Effector memory CD8-positive, alpha-beta T cell (primary cell): ENCODE data around the gene ERAL1.
"Not testable (repeated sequence)": the region's sequence is repeated elsewhere in the genome, so short reads cannot be mapped to it uniquely, and the experiment has no call there.

Source experiments
- ATAC-seq: fragments of 150-1000 bp; cut with Tn5 transposase; replicated peaks from 2 replicates; pipeline ENCODE4 v1.10.0; 2021; ENCODE audit warnings: mild to moderate bottlenecking, moderate library complexity
- DNase-seq, 3 experiments: peaks; one replicate each; pipeline ENCODE4 v3.0.0; 2021
- H3K27ac Mint-ChIP-seq, 2 donors: one replicate each; pipeline ENCODE4 v1.8.0; 2022; ENCODE audit warnings: mild to moderate bottlenecking in 2 of 2, mixed read lengths in 2 of 2, moderate library complexity in 2 of 2
- H3K27me3 Mint-ChIP-seq, 2 donors: one replicate each; pipeline ENCODE4 v1.8.0; 2022; ENCODE audit warnings: mixed read lengths in 2 of 2
- H3K36me3 Mint-ChIP-seq: one replicate; pipeline ENCODE4 v1.8.0; 2022; ENCODE audit warnings: mild to moderate bottlenecking, moderate library complexity, mixed read lengths; ENCODE audit not compliant: insufficient read depth
- H3K4me1 Mint-ChIP-seq, 2 donors: one replicate each; pipeline ENCODE4 v1.8.0; 2022; ENCODE audit warnings: low read depth in 2 of 2, mixed read lengths in 2 of 2
- H3K4me3 Mint-ChIP-seq, 2 donors: one replicate each; pipeline ENCODE4 v1.8.0; 2022; ENCODE audit warnings: mild to moderate bottlenecking in 2 of 2, mixed read lengths in 2 of 2, moderate library complexity in 2 of 2
- H3K9me3 Mint-ChIP-seq, 2 donors: one replicate each; pipeline ENCODE4 v1.8.0; 2022; ENCODE audit warnings: mixed read lengths in 2 of 2

ERAL1 gene

DNA sequence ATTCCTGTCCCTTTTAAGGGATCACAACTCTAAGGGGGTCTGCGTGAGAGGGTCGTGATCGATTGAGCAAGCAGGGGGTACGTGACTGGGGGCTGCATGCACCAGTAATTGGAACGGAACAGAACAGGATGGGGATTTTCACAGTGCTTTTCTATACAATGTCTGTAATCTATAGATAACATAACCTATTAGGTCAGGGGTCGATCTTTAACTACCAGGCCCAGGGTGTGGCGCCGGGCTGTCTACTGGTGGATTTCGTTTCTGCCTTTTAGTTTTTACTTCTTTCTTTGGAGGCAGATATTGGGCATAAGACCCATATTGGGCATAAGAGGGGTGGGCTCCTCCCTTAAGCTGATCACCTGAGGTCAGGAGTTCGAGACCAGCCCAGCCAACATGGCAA lies 18.3 kb upstream of the ERAL1 start:
- H3K4me1 Mint-ChIP-seq = peaks cover 18 to 19% of the 10 kb centered on the region in 2 donors
- not testable (repeated sequence) for H3K27me3 Mint-ChIP-seq, H3K36me3 Mint-ChIP-seq, H3K9me3 Mint-ChIP-seq, ATAC-seq, H3K4me3 Mint-ChIP-seq, DNase-seq, H3K27ac Mint-ChIP-seq

DNA sequence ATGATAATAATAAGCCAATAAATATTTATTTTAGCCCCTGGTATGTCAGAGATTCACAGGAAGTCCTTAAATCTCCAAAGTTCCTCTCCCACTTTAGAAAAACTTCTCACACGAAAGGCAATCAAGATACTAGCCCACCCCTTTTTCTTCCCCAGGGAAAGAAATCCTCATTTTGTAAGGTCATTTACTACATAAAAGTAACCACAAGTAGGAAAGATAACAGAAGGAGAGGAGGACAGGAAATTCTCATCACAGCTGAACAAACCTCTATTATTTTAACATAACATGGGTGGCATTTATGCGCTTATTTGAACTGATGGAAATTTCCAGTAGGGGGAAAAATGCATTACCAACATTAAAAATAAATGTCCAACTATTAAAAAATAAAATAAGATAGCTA lies 15.6 kb upstream of the ERAL1 start:
- DNase-seq (no peak), ATAC-seq (no peak)
- peaks cover 7% of the 10 kb centered on the region for H3K36me3 Mint-ChIP-seq
- no peak overlapping the region for H3K27ac Mint-ChIP-seq
- H3K4me3 Mint-ChIP-seq = no peak overlapping the region
- peaks cover 20 to 23% of the 10 kb centered on the region in 2 donors for H3K4me1 Mint-ChIP-seq
- no peaks in the 10 kb centered on the region for H3K9me3 Mint-ChIP-seq
- no peaks in the 10 kb centered on the region for H3K27me3 Mint-ChIP-seq

DNA sequence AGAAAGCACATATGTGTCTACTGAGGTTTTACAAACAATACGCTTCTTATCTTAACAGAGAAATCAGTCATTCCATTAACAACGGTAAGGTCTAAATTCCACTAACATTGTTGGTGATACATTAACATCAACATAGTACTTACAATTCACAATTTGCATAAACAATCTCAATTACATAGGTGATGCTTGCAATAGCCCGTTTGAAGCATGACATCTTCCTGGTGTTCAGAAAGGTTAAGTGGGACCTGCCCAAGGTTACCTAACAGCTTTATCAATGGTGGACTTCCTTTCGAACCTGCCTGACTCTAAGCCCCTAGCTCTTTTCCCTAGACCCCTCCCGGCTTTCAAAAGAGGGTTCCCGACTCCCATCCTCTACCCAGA lies 12.9 kb upstream of the ERAL1 start:
- Mint-ChIP-seq H3K27me3 (no peaks in the 10 kb centered on the region), H3K4me1 (peaks cover 15 to 16% of the 10 kb centered on the region in 2 donors), H3K9me3 (no peaks in the 10 kb centered on the region), H3K36me3 (peaks cover 3% of the 10 kb centered on the region), H3K27ac (peak overlapping the region; percentile 96), H3K4me3 (peak overlapping the region; percentile 99 to 100)
- DNase-seq (no peak), ATAC-seq (peak; percentile 18)

DNA sequence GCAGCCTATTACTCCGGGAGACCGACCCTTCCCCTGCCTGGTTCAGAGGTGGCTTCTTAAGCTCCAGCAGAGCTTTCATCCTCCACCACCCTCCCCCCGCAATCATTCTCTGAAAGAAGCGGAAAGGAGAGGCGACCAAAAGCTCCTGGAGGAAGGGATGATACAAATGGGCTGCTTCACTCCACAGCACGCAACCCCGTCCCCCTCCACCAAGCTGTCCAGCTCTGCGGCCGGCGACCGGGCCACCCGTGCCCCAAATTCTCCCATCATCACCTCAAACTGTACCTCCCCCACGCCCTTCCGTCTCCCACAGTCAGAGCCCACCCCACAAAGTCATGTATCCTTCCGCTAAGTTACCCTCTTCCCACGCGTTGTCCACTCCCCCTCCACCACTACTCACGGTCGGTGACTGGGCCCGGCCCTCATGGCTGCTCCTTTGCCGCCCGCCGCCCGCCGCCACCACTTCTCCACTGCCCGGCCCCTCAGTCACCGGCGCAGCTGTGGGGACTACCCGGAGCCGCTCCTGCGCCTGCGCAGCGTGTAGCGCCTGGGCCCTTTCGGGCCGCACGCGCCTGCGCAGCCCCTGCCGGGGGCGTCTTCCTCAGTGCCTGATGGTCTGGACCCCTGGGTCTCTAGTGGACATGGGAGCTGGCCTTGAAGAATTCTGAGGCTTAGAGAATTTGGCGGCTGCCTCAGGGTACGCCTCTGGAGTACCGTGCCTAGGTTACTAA lies 12.4 kb upstream of the ERAL1 start, which contains the start of gene FAM222B:
Gene FAM222B (minus strand): TSS at position 509 of the 731 bp plus-strand sequence. CDS start 76,123 bp downstream, outside the sequence.
- DNase-seq = peak; percentile 78 to 82 (median 81)
- no peaks in the 10 kb centered on the region for H3K27me3 Mint-ChIP-seq
- peak within 1 kb of the TSS; percentile 99 to 100 for H3K4me3 Mint-ChIP-seq
- peaks cover 15 to 16% of the 10 kb centered on the region in 2 donors for H3K4me1 Mint-ChIP-seq
- H3K36me3 Mint-ChIP-seq = peaks cover 3% of the 10 kb centered on the region
- ATAC-seq = peak; percentile 97
- no peaks in the 10 kb centered on the region for H3K9me3 Mint-ChIP-seq
- H3K27ac Mint-ChIP-seq = peak within 1 kb of the TSS; percentile 96

DNA sequence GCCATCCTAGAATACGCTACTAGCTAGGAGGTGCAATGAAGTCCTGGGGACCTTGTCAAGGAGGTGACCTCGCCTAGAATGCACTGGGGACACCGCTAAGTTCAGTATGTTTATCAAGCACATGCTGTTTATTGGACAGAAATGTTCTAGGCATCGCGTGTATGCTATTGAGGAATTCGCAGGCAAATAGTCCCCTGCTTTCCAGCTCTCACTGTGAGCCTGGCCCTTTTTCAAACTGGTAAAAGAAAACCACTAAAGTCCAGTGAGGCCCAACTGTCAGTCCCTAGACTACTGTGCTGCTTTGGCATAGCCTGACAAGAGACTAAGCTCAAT lies 11.0 kb upstream of the ERAL1 start:
- DNase-seq (no peak), ATAC-seq (no peak)
- Mint-ChIP-seq H3K9me3 (no peaks in the 10 kb centered on the region), H3K27me3 (no peaks in the 10 kb centered on the region), H3K4me3 (peak overlapping the region; percentile 99 to 100), H3K27ac (peak overlapping the region in 1 of 2 donors; percentile 96), H3K36me3 (peaks cover 3% of the 10 kb centered on the region), H3K4me1 (peaks cover 15 to 16% of the 10 kb centered on the region in 2 donors)

DNA sequence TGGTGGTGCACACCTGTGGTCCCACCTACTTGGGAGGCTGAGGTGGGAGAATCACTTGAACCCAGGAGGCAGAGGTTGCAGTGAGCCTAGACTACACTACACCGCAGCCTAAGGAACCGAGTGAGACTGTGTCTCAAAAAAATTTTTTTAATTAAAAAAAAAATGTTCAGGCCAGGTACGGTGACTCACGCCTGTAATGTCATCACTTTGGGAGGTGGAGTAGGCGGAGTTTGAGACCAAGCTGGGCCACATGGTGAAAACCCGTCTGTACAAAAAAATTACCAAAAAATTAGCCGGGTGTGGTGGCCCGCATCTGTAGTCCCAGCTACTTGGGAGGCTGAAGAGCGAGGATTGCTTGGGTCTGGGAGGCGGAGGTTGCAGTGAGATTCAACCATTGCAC lies 8.6 kb upstream of the ERAL1 start:
- Mint-ChIP-seq H3K27ac (no peak overlapping the region), H3K4me3 (no peak overlapping the region), H3K9me3 (no peaks in the 10 kb centered on the region), H3K27me3 (no peaks in the 10 kb centered on the region), H3K4me1 (peaks cover 9 to 11% of the 10 kb centered on the region in 2 donors), H3K36me3 (peaks cover 3% of the 10 kb centered on the region)
- no peak for ATAC-seq
- DNase-seq = no peak

DNA sequence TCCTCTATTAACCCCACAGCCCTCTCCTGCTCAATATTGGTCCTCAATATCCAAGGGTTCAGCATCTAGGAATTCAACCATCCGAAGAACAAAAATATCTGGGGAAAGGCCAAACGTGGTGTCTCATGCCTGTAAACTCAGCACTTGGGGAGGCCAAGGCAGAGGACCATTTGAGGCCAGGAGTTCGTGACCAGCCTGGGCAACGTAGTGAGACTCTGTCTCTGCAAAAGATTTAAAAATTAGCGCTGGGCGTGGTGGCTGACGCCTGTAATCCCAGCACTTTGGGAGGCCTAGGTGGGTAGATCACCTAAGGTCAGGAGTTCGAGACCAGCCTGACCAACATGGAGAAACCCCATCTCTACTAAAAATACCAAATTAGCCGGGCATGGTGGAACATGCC lies 8.1 kb upstream of the ERAL1 start:
- not testable (repeated sequence) for DNase-seq, H3K36me3 Mint-ChIP-seq, ATAC-seq, H3K27me3 Mint-ChIP-seq, H3K27ac Mint-ChIP-seq, H3K4me1 Mint-ChIP-seq, H3K4me3 Mint-ChIP-seq, H3K9me3 Mint-ChIP-seq

DNA sequence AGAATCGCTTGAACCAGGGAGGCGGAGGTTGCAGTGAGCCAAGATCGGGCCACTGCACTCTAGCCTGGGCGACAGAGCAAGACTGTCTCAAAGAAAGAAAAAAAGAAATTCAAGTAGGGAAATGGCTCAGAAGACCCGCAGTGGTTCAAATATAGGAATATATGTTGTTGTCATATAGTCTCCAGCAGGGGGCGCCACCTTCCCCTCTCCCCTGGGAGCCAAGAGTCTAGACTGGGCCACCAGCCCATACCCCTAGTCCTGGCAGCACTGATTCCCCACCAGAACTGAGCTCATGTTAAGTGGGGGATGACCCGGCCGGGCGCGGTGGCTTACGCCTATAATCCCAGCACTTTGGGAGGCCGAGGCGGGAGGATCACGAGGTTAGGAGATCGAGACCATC lies 6.1 kb upstream of the ERAL1 start:
- DNase-seq (peak; percentile 21 to 40 (median 38)), ATAC-seq (peak; percentile 69)
- H3K4me3 Mint-ChIP-seq, H3K27ac Mint-ChIP-seq, H3K27me3 Mint-ChIP-seq, H3K9me3 Mint-ChIP-seq, H3K4me1 Mint-ChIP-seq, H3K36me3 Mint-ChIP-seq: not testable (repeated sequence)

DNA sequence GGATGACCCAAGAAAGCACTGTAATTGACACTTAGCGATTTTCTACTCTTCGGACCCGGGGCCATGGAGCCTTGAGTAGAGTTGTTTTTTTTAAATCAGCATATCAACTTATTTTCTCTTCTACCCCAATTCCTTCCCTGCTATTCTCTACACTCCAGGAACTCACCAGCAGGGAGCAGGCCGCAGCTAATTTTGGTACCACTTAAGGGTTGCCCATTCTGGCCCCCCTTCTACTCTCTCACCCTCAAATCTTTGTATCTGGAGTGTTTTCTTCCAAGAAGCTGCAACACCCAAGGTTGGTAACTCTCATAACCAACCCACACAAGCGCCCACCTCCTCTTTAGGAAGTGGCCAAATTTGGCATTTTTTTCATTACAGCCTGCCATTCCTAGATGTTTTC lies 5.5 kb upstream of the ERAL1 start:
- H3K4me1 Mint-ChIP-seq = peaks cover 0 to 3% of the 10 kb centered on the region in 2 donors
- H3K27ac Mint-ChIP-seq = no peak overlapping the region
- H3K4me3 Mint-ChIP-seq = no peak overlapping the region
- H3K9me3 Mint-ChIP-seq = no peaks in the 10 kb centered on the region
- ATAC-seq (no peak), DNase-seq (no peak)
- H3K36me3 Mint-ChIP-seq = no peaks in the 10 kb centered on the region
- H3K27me3 Mint-ChIP-seq = no peaks in the 10 kb centered on the region

DNA sequence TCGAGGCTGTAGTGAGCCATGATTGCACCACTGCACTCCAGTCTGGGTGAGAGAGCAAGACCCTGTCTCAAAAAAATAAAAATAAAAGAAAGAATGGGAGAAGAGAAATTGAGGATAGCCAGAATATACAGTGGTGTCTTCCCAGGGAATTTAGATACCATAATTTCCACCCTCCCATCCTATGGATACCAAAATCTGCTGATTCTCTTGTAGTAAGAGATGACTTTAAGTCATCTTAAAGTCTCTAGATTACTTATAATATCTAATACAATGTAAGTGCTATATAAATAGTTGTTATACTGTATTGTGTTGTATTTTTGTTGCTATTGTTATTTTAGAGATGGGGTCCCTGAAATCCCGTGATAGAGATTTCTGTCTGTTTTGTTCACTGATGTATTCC lies 1.5 kb upstream of the ERAL1 start:
- H3K27ac Mint-ChIP-seq = no peak overlapping the region

DNA sequence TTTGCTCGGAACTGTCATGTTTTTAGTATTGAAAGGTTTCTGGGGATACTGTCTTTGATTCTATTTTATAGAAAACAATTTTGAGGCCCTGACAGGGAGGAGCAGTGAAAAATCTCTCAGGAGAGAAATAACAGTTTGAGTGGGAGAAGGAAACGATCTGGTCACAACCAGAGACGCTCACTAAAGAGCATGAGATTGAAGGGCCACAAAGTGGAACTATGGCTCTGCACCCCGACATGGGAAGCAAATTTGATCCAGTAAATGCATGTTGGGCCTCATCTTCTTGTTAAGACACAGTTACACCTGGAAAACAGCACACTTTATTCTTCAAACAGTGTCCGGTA lies 492 bp downstream of the ERAL1 start:
- peaks cover 9 to 11% of the 10 kb centered on the region in 2 donors for H3K4me1 Mint-ChIP-seq
- no peak for DNase-seq
- H3K27ac Mint-ChIP-seq = peak overlapping the region; percentile 87 to 93
- H3K36me3 Mint-ChIP-seq = peaks cover 30% of the 10 kb centered on the region
- peak overlapping the region; percentile 86 to 92 for H3K4me3 Mint-ChIP-seq
- H3K27me3 Mint-ChIP-seq = no peaks in the 10 kb centered on the region
- H3K9me3 Mint-ChIP-seq = no peaks in the 10 kb centered on the region
- no peak for ATAC-seq

More for the DNA sequence above, 1.5 kb upstream of the ERAL1 start:
- Mint-ChIP-seq H3K4me3 (peak overlapping the region in 1 of 2 donors; percentile 86), H3K9me3 (no peaks in the 10 kb centered on the region), H3K27me3 (no peaks in the 10 kb centered on the region), H3K4me1 (peaks cover 9 to 11% of the 10 kb centered on the region in 2 donors), H3K36me3 (peaks cover 10% of the 10 kb centered on the region)
- no peak for ATAC-seq
- no peak for DNase-seq

DNA sequence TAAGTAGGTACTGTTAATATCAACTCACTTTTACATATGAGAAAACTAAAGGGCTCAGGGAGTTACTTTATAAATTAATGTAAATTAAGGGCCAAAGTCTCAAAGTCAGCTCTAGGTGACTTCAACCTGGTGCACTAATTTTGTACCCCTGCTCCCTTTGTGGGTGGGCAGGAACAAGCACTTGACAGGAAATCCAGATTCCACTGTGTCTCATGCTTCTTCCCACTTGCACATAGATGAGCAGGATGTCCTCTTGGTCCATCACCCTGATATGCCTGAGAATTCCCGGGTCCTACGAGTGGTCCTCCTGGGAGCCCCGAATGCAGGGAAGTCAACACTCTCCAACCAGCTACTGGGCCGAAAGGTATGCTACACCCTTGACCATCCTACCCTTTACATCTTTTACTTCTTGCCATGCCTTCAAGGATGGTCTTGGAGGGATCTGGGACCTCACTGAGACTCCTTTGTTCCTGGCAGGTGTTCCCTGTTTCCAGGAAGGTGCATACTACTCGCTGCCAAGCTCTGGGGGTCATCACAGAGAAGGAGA lies 1.3 kb downstream of the ERAL1 start:
- no peak for DNase-seq
- no peak for ATAC-seq
- Mint-ChIP-seq H3K27ac (peak overlapping the region in 1 of 2 donors; percentile 26), H3K4me3 (peak overlapping the region; percentile 86 to 92), H3K27me3 (no peaks in the 10 kb centered on the region), H3K36me3 (peaks cover 33% of the 10 kb centered on the region), H3K9me3 (no peaks in the 10 kb centered on the region), H3K4me1 (peaks cover 9 to 11% of the 10 kb centered on the region in 2 donors)

DNA sequence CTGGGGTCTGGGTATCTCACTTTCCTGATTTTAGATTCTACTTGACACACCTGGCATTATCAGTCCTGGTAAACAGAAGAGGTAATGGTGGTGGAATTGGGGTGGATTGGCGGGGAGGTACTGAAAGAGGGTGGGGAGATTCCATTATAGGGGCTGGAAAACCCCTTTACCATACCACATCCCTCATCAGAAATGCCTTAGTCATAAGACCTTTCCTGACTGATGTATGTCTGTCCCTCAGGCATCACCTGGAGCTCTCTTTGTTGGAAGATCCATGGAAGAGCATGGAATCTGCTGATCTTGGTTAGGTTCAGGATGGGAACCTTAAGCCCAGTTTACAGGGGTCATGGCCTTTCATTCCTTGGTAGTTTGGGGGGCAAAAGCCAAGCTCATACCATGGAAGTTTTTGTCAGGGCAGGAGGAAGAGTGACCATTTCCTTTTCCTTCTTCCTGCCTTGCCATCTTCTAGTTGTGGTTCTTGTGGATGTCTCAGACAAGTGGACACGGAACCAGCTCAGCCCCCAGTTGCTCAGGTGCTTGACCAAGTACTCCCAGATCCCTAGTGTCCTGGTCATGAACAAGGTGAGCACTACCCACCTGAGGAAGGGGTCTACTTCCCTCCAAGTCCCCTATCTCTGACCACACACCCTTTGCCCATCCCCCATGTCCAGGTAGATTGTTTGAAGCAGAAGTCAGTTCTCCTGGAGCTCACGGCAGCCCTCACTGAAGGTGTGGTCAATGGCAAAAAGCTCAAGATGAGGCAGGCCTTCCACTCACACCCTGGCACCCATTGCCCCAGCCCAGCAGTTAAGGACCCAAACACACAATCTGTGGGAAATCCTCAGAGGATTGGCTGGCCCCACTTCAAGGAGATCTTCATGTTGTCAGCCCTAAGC lies 3.3 kb downstream of the ERAL1 start:
- Mint-ChIP-seq H3K27me3 (no peaks in the 10 kb centered on the region), H3K27ac (no peak overlapping the region), H3K36me3 (peaks cover 35% of the 10 kb centered on the region), H3K9me3 (no peaks in the 10 kb centered on the region), H3K4me3 (no peak overlapping the region), H3K4me1 (peaks cover 9 to 12% of the 10 kb centered on the region in 2 donors)
- DNase-seq = no peak
- ATAC-seq = no peak
